OCI-LY3 (cell line): ENCODE data around the gene VRK1.

Source experiments
- CTCF ChIP-seq: fragments of 200-600, 300-600 bp; sonication (generic); IDR thresholded peaks from 2 replicates; pipeline ENCODE4 v1.5.1; 2014; ENCODE audit warnings: antibody characterized with exemption, low read length, low read depth
- EZH2phosphoT487 ChIP-seq: fragments of 200-600 bp; shearing (Covaris generic); IDR thresholded peaks from 2 replicates; pipeline ENCODE4 v1.6.1; 2018; ENCODE audit warnings: antibody characterized with exemption, mixed run types, low read depth

- no peak for TF ChIP-seq CTCF
- TF ChIP-seq EZH2phosphoT487: no peak
Observed at GRCh38 chr14:96867634-96868033, 70.5 kb downstream of the VRK1 start.
